NCI-H2081 (cell line): Measurements from ENCODE around the gene WNT7A.

Experiments used
- DNase-seq, 2 experiments: peaks; one replicate each; lab custom pipeline; 2025; lab: John Stamatoyannopoulos, UW

WNT7A gene

GRCh38 chr3:13884851-13885703 lies 5.2 kb upstream of the WNT7A start:
- DNase-seq: peak; percentile 38 to 54

- DNase-seq: no peak
These were observed 3.8 kb upstream of the WNT7A start for GRCh38 chr3:13883681-13884080.

- DNase-seq: no peak
These were observed 3.0 kb upstream of the WNT7A start for GRCh38 chr3:13882876-13883275.

GRCh38 chr3:13881536-13882410 lies 1.9 kb upstream of the WNT7A start:
- no peak for DNase-seq

GRCh38 chr3:13880811-13881156 lies 913 bp upstream of the WNT7A start:
- no peak for DNase-seq

- DNase-seq: no peak
These were observed 547 bp downstream of the WNT7A start for GRCh38 chr3:13879102-13879945.

- DNase-seq: no peak
These were observed 1.4 kb downstream of the WNT7A start for GRCh38 chr3:13878281-13879101.

GRCh38 chr3:13877911-13878280 lies 2.0 kb downstream of the WNT7A start:
- no peak for DNase-seq

- DNase-seq: no peak
These were observed 3.3 kb downstream of the WNT7A start for GRCh38 chr3:13876451-13877100.

GRCh38 chr3:13874891-13875290 lies 5.0 kb downstream of the WNT7A start:
- DNase-seq: no peak

GRCh38 chr3:13873818-13874217 lies 6.1 kb downstream of the WNT7A start:
- DNase-seq: no peak

GRCh38 chr3:13872451-13872850 lies 7.4 kb downstream of the WNT7A start:
- no peak for DNase-seq

- DNase-seq: no peak
These were observed 8.1 kb downstream of the WNT7A start for GRCh38 chr3:13871791-13872190.

- no peak for DNase-seq
These were observed 9.0 kb downstream of the WNT7A start for GRCh38 chr3:13870902-13871301.

GRCh38 chr3:13869761-13870343 lies 10.0 kb downstream of the WNT7A start:
- no peak for DNase-seq

- no peak for DNase-seq
These were observed 10.8 kb downstream of the WNT7A start for GRCh38 chr3:13868844-13869724.

GRCh38 chr3:13867732-13868131 lies 12.1 kb downstream of the WNT7A start:
- DNase-seq: no peak

- peak; percentile 4 to 22 for DNase-seq
These were observed 13.6 kb downstream of the WNT7A start for GRCh38 chr3:13866041-13866965.
